ENCODE measurements around the gene SCD5.

GRCh38 chr4:82744284-82744968 lies 54.2 kb downstream of the SCD5 start:
- TF ChIP-seq FOXM1 (IDR thresholded peaks at IDR 0.05; ENCODE audit: borderline replicate concordance) (no peak), SUZ12 (IDR thresholded peaks at IDR 0.05) (no peak), FOXK2 (IDR thresholded peaks at IDR 0.05) (no peak), FOXA1 (IDR thresholded peaks at IDR 0.05) (no peak), ARNT (IDR thresholded peaks at IDR 0.05) (no peak), ELF4 (IDR thresholded peaks at IDR 0.05) (no peak)
